Esophagus squamous epithelium (tissue), 5 donors: Measurements from ENCODE around the gene APOBEC3G. TPM values are rescaled to one million over a fixed set of nuclear protein-coding genes. Genes with fewer than 3 reads are reported as not detected.

Experiments used
- DNase-seq: peaks from one replicate; lab custom pipeline; 2025; lab: John Stamatoyannopoulos, UW
- H3K27ac ChIP-seq, 4 donors: fragments of 200-600 bp; sonication (generic); one replicate each; pipeline ENCODE4 v1.5.1; 2016 to 2019; ENCODE audit warnings: mild to moderate bottlenecking in 1 of 4
- H3K27me3 ChIP-seq, 4 donors: fragments of 200-600 bp; sonication (generic); 1 replicate in 3 of 4; 2 replicates in 1 of 4; pipeline versions ENCODE4 v1.5.1 to v1.6.0; 2017 to 2021; ENCODE audit warnings: antibody characterized with exemption in 1 of 4
- H3K36me3 ChIP-seq, 3 donors: fragments of 200-600 bp; sonication (generic); one replicate each; pipeline ENCODE4 v1.5.1; 2016 to 2019
- H3K4me1 ChIP-seq, 3 donors: fragments of 200-600 bp; sonication (generic); one replicate each; pipeline ENCODE4 v1.5.1; 2017 to 2019
- H3K4me3 ChIP-seq, 4 donors: fragments of 200-600 bp; sonication (generic); 1 replicate in 3 of 4; 2 replicates in 1 of 4; pipeline ENCODE4 v1.5.1; 2016 to 2019; ENCODE audit warnings: mild to moderate bottlenecking in 2 of 4, moderate library complexity in 1 of 4
- H3K9me3 ChIP-seq, 3 donors: fragments of 200-600 bp; sonication (generic); one replicate each; pipeline ENCODE4 v1.5.1; 2016 to 2019
- POLR2A ChIP-seq, 4 donors: fragments of 450-650 bp; IDR thresholded peaks; one replicate each; pipeline ENCODE4 v1.6.1; 2017; ENCODE audit warnings: antibody characterized with exemption in 4 of 4, mild to moderate bottlenecking in 4 of 4, moderate library complexity in 3 of 4
- WGBS, 2 donors: methylation state at CpG; one replicate each; pipeline ENCODE4 v1.1.5; 2018; 5-methylcytosine and 5-hydroxymethylcytosine counted together
- intact Hi-C: fragments of 100-400 bp; cut with DNase I; formaldehyde crosslinking; loops from one replicate; pipeline ENCODE4 v1.15.0; 2022
- total RNA-seq, 4 donors: library from RNA; depleted of rRNA; stranded (reverse); fragments of >200 nt; gene quantifications; one replicate each; pipeline ENCODE4 v1.1.0, GENCODE V29; 2016
- TF ChIP-seq, protein P1 (sequence below), 6 experiments: fragments of 450-650 bp in 4 of 6; fragments of 200-600 bp in 2 of 6; sonication (generic) in 2 of 6; IDR thresholded peaks; one replicate each; pipeline ENCODE4 v1.5.1; 2016 to 2019; ENCODE audit warnings: antibody characterized with exemption in 6 of 6, mild to moderate bottlenecking in 4 of 6, moderate library complexity in 4 of 6
- donor health status: DM: yes; HTN: yes; CAD: no.

APOBEC3G gene
- total RNA-seq, 4 donors from 2014 or later: 0.91 to 12.1 (median 6.5) TPM

DNA sequence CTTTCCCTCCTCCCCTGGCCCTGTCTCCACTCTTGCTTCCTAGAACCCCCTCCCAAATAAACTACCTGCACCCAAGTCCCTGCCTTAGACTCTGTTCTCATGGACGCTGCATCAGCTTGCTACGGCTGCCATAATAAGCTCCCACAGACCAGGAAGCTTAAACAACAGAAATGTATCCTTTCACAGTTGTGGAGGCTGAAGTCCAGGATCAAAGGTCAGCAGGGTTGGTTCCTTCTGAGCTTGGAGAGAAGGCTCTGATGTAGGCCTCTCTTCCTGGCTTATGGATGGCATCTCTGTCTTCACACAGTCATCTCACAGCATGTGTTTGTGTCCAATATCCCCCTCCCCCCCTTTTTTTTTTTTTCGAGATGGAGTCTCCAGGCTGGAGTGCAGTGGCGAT lies 52.0 kb downstream of the APOBEC3G start:
- H3K27me3 ChIP-seq: peaks cover 0 to 3% (median 0%) of the 10 kb centered on the region in 4 donors
- intact Hi-C loops: loop anchor here (10.0 kb wide), 1 partner anchor 264 kb away; no protein-coding TSS in a partner anchor
- peaks cover 0 to 19% (median 8%) of the 10 kb centered on the region in 3 donors for H3K4me1 ChIP-seq
- H3K27ac ChIP-seq: no peak overlapping the region
- WGBS, 2 donors: 86 to 91% methylated on average over 3 to 4 of the region's 4 CpGs
- no peak overlapping the region for H3K4me3 ChIP-seq
- H3K36me3 ChIP-seq: peaks cover 0 to 38% (median 4%) of the 10 kb centered on the region in 3 donors
- H3K9me3 ChIP-seq: no peaks in the 10 kb centered on the region
- DNase-seq: no peak
- TF ChIP-seq POLR2A (IDR thresholded peaks at IDR 0.05): no peak

GRCh38 chr22:39129746-39130145 lies 52.7 kb downstream of the APOBEC3G start:
- no peak for DNase-seq
- Histone ChIP-seq H3K27me3 (no peaks in the 10 kb centered on the region), H3K36me3 (peaks cover 0 to 44% (median 7%) of the 10 kb centered on the region in 3 donors), H3K27ac (no peak overlapping the region), H3K4me3 (no peak overlapping the region), H3K9me3 (no peaks in the 10 kb centered on the region), H3K4me1 (peaks cover 0 to 25% (median 10%) of the 10 kb centered on the region in 3 donors)
- intact Hi-C loops: loop anchor here (10.0 kb wide), 1 partner anchor 265 kb away; no protein-coding TSS in a partner anchor
- 85 to 96% methylated on average over 6 to 8 of the region's 9 CpGs for WGBS, 2 donors
- TF ChIP-seq POLR2A (IDR thresholded peaks at IDR 0.05): no peak
- TF ChIP-seq, protein P1, sequence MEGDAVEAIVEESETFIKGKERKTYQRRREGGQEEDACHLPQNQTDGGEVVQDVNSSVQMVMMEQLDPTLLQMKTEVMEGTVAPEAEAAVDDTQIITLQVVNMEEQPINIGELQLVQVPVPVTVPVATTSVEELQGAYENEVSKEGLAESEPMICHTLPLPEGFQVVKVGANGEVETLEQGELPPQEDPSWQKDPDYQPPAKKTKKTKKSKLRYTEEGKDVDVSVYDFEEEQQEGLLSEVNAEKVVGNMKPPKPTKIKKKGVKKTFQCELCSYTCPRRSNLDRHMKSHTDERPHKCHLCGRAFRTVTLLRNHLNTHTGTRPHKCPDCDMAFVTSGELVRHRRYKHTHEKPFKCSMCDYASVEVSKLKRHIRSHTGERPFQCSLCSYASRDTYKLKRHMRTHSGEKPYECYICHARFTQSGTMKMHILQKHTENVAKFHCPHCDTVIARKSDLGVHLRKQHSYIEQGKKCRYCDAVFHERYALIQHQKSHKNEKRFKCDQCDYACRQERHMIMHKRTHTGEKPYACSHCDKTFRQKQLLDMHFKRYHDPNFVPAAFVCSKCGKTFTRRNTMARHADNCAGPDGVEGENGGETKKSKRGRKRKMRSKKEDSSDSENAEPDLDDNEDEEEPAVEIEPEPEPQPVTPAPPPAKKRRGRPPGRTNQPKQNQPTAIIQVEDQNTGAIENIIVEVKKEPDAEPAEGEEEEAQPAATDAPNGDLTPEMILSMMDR (IDR thresholded peaks at IDR 0.05): no peak

DNA sequence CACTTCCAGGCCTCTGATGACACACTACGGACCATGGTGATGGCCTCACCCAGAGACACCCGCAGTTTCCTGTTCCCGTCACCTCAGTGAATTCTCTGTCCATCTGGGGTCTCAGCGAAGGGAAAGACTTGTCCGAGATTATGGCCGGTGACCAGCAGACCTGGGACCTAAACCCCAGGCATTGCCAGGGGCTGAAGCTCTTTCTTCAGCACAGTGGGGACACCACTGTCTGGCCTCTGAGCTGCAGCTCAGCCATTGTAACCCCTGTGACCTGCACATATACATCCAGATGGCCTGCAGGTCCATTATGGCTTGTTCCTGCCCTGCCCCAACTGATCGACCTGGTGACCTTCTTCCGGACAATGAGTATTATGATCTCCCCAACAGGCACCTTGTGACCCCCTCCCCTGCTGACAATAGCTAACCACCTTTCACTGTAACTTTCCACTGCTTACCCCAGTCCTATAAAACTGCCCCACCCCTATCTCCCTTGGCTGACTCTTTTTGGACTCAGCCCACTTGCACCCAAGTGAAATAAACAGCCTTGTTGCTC lies 53.2 kb downstream of the APOBEC3G start:
- Histone ChIP-seq H3K4me1 (peaks cover 0 to 30% (median 13%) of the 10 kb centered on the region in 3 donors), H3K36me3 (peaks cover 0 to 44% (median 7%) of the 10 kb centered on the region in 3 donors), H3K4me3 (no peak overlapping the region), H3K27ac (no peak overlapping the region), H3K9me3 (no peaks in the 10 kb centered on the region), H3K27me3 (no peaks in the 10 kb centered on the region)
- 75 to 87% methylated on average over 3 to 8 of the region's 8 CpGs for WGBS, 2 donors
- TF ChIP-seq, protein P1 (IDR thresholded peaks at IDR 0.05): no peak
- intact Hi-C loops: no loop called here
- DNase-seq: no peak

DNA sequence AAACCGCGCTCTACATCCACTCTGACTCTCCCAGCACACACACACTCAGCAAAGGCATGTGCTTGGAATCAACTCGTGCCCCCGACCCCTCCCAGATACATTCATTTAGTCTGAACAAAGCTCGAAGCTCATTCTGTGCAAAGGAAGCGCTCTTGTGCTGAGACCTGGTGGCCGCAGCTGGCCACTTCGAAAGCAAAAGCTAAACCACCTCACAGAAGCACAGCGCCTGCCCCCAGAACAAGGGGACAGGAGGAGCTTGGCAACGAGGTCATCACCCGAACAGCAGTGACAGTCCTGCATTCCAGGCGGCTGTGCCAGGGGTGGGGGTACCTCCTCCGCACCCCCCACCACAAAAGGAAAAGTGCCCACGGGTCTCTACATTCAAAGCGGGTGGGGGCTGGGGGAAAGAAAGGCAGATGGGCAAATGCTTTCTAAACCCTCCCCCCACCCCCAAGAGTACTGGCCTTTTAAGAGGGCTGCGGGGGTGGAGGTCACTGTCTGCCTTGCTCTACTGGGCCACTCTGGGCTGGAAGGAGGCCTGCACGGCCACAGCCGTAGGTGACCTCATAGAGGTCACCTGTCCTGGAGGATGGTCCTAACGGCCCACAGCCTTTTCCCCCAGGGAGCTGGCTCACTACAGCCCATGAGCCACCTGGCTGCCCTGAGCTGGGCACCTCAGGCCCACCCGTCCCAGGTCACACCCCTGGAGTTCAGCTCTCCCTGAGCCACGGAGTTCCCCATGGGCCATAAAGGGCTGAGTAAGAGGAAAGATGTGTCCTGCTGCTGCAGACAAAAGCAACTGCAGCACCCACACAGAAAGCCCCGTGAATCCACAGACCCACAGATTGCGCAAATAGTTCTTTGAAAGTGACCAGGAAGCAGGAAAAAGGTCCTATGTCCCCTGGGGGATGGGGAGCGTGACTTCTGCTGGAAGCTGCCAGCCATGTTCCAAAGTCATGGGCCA lies 54.1 kb downstream of the APOBEC3G start:
- H3K36me3 ChIP-seq: peaks cover 0 to 44% (median 7%) of the 10 kb centered on the region in 3 donors
- H3K4me3 ChIP-seq: no peak overlapping the region
- no peaks in the 10 kb centered on the region for H3K9me3 ChIP-seq
- WGBS, 2 donors: 52 to 74% methylated on average over 4 to 10 of the region's 24 CpGs
- intact Hi-C loops: no loop called here
- H3K27ac ChIP-seq: no peak overlapping the region
- no peak for DNase-seq
- peaks cover 0 to 34% (median 13%) of the 10 kb centered on the region in 3 donors for H3K4me1 ChIP-seq
- H3K27me3 ChIP-seq: no peaks in the 10 kb centered on the region
- TF ChIP-seq POLR2A (IDR thresholded peaks at IDR 0.05): no peak
- TF ChIP-seq, protein P1 (IDR thresholded peaks at IDR 0.05): no peak

DNA sequence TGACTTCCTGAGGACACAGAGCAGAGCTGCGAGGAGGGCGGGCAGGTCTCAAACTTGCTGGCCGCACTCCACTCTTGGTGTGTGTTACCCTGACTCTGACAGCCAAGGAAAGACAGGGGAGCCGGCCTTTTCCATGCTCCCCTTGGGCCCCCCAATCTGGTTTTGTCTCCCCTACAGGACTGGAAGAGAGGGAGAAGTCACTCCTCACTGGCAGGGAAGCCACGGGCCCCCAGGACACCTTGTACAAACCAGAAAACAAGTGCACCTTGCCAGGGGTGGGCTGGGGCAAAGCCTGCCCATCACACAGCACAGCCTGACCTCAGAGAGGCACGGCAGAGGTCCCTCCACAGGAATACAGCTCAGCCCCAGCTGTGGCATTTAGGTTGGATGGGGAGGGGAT lies 55.2 kb downstream of the APOBEC3G start:
- intact Hi-C loops: no loop called here
- Histone ChIP-seq H3K9me3 (no peaks in the 10 kb centered on the region), H3K4me3 (no peak overlapping the region), H3K27ac (no peak overlapping the region), H3K27me3 (no peaks in the 10 kb centered on the region), H3K36me3 (peaks cover 0 to 44% (median 7%) of the 10 kb centered on the region in 3 donors), H3K4me1 (peaks cover 0 to 34% (median 13%) of the 10 kb centered on the region in 3 donors)
- DNase-seq: no peak
- WGBS, 2 donors: 62 to 89% methylated on average over 3 to 4 of the region's 6 CpGs
- TF ChIP-seq, protein P1 (IDR thresholded peaks at IDR 0.05): no peak
- no peak for TF ChIP-seq POLR2A (IDR thresholded peaks at IDR 0.05)
